GM23338 (cell line): ENCODE measurements around the gene RGS17. TPM values are rescaled to one million over a fixed set of nuclear protein-coding genes. Genes with fewer than 3 reads are reported as not detected.
"Not testable (repeated sequence)": the region's sequence is repeated elsewhere in the genome, so short reads cannot be mapped to it uniquely, and the experiment has no call there.

Experiments used
- ATAC-seq: fragments of 200-7000 bp; cut with Tn5 transposase; 3 replicates; pipeline ENCODE4 v1.9.1; 2020
- DNase-seq: peaks from one replicate; pipeline ENCODE4 v3.0.0-alpha.2; 2015; ENCODE audit warnings: low spot score
- H2AFZ ChIP-seq: fragments of 200-600 bp; sonication (generic); 2 replicates; pipeline ENCODE4 v1.8.0; 2016; ENCODE audit warnings: antibody characterized with exemption, mild to moderate bottlenecking, moderate library complexity
- H3F3A ChIP-seq: fragments of 200-600 bp; sonication (generic); replicated peaks from 2 replicates; pipeline ENCODE4 v1.8.0; 2017; ENCODE audit warnings: antibody characterized with exemption, mixed run types, low read depth
- H3K27ac ChIP-seq: fragments of 200-600 bp; sonication (generic); 2 replicates; pipeline ENCODE4 v1.6.1; 2016; ENCODE audit warnings: low read depth
- H3K27me3 ChIP-seq: fragments of 200-600 bp; sonication (generic); 2 replicates; pipeline ENCODE4 v1.8.0; 2016; ENCODE audit warnings: mild to moderate bottlenecking, mixed run types, moderate library complexity; ENCODE audit not compliant: insufficient read depth
- H3K36me3 ChIP-seq: fragments of 200-600 bp; sonication (generic); 2 replicates; pipeline ENCODE4 v1.8.0; 2016; ENCODE audit warnings: mild to moderate bottlenecking; ENCODE audit not compliant: insufficient read depth
- H3K4me1 ChIP-seq: fragments of 200-600 bp; sonication (generic); 2 replicates; pipeline ENCODE4 v1.8.0; 2016; ENCODE audit warnings: mild to moderate bottlenecking, moderate library complexity; ENCODE audit not compliant: insufficient read depth
- H3K4me2 ChIP-seq: fragments of 200-600 bp; sonication (generic); 2 replicates; pipeline ENCODE4 v1.7.1; 2017; ENCODE audit warnings: mixed run types
- H3K4me3 ChIP-seq: fragments of 200-600 bp; sonication (generic); 2 replicates; pipeline ENCODE4 v1.6.1; 2016; ENCODE audit warnings: mixed run types
- H3K79me2 ChIP-seq: fragments of 200-600 bp; sonication (generic); replicated peaks from 2 replicates; pipeline ENCODE4 v1.8.0; 2017; ENCODE audit warnings: mild to moderate bottlenecking; ENCODE audit not compliant: insufficient read depth
- H3K9me2 ChIP-seq: fragments of 200-600 bp; sonication (generic); 2 replicates; pipeline ENCODE4 v1.8.0; 2017; ENCODE audit not compliant: insufficient read depth
- H4K20me1 ChIP-seq: fragments of 200-600 bp; sonication (generic); replicated peaks from 2 replicates; pipeline ENCODE4 v1.8.0; 2017; ENCODE audit warnings: mild to moderate bottlenecking; ENCODE audit not compliant: insufficient read depth
- H3K27ac Mint-ChIP-seq: 2 replicates; pipeline ENCODE4 v1.8.0; 2020; ENCODE audit warnings: inconsistent platforms, mild to moderate bottlenecking, moderate library complexity, mixed read lengths
- H3K27me3 Mint-ChIP-seq: 3 replicates; pipeline ENCODE4 v1.8.0; 2022; ENCODE audit warnings: low read depth, mild to moderate bottlenecking, moderate library complexity, mixed read lengths, inconsistent platforms; ENCODE audit not compliant: insufficient read depth, poor library complexity
- H3K36me3 Mint-ChIP-seq: 3 replicates; pipeline ENCODE4 v1.8.0; 2021; ENCODE audit warnings: low read depth, mild to moderate bottlenecking, inconsistent platforms, moderate library complexity, mixed read lengths
- H3K4me1 Mint-ChIP-seq: 3 replicates; pipeline ENCODE4 v1.8.0; 2020; ENCODE audit warnings: mild to moderate bottlenecking, inconsistent platforms, mixed read lengths
- H3K4me3 Mint-ChIP-seq: 3 replicates; pipeline ENCODE4 v1.8.0; 2021; ENCODE audit warnings: moderate library complexity, mild to moderate bottlenecking, inconsistent platforms, mixed read lengths
- H3K9me3 Mint-ChIP-seq: 3 replicates; pipeline ENCODE4 v1.8.0; 2020; ENCODE audit warnings: moderate library complexity, mild to moderate bottlenecking, inconsistent platforms, mixed read lengths
- NANOG ChIP-seq: IDR thresholded peaks from 2 replicates; pipeline ENCODE4 v1.6.1; 2016; ENCODE audit warnings: antibody characterized with exemption, borderline replicate concordance
- STAT1 ChIP-seq: IDR thresholded peaks from one replicate; pipeline ENCODE4 v1.6.1; 2016; ENCODE audit warnings: antibody characterized with exemption; ENCODE audit not compliant: unreplicated experiment
- polyA plus RNA-seq: library from polyadenylated mRNA; unstranded; fragments of >200 nt; fragmentation: Nextera tagmentation; extraction: Ambion mirVana; gene quantifications from 2 replicates; pipeline ENCODE4 v1.2.1, GENCODE V29; 2016
- total RNA-seq: library from RNA; depleted of rRNA; stranded (reverse); fragments of >200 nt; shearing (Covaris generic); gene quantifications from 2 replicates; pipeline ENCODE4 v1.2.3, GENCODE V29; 2014
- TF ChIP-seq, protein P1 (sequence below): IDR thresholded peaks from 2 replicates; pipeline ENCODE4 v1.6.1; 2016; ENCODE audit warnings: antibody characterized with exemption
- TF ChIP-seq, protein P2 (sequence below): fragments of 250-450 bp; sonication (Bioruptor Pico); IDR thresholded peaks from 2 replicates; pipeline ENCODE4 v1.5.0; 2020; ENCODE audit warnings: mild to moderate bottlenecking, moderate library complexity

RGS17 gene
- total and polyA plus RNA-seq, 2 experiments from 2014 or later = 12.1 to 12.3 TPM

DNA sequence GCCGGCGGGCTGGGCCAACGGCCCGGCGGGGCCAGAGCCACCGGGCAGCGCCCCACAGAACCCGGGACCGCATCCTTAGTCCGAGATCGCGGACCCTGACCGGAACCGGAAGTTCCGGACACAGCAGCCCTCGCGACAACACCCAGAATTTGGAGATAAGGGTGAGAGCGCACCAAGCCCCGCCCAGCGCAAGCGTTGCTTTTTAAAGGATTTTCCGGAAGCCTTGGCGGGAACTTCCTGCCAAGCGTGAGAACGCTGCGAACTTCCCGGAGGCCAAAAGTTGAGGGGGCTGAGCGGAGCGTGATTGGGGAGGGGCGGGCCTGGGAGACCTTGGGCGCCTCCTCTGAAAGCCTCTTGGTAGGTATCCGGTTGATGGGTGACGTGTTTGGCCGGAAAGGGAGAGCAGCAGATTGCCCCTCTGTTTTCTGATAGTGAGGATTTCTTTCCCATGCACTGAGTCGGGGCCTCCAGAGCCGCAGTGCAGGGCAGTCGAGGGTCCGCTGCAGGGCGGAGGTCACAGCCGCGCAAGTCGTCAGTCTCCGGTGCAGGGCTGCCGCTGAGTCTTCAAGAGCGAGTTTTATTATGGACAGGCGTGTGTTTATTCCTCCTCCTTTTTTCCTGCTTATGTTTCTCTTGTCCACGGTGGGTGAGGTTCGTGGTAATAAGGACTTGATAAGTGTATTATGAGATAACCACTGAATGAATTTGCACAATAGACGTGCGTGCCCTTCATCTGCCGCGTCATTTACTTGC lies 128.3 kb downstream of the RGS17 start, which contains the start of gene MTRF1L (continued):
- TF ChIP-seq, protein P1, sequence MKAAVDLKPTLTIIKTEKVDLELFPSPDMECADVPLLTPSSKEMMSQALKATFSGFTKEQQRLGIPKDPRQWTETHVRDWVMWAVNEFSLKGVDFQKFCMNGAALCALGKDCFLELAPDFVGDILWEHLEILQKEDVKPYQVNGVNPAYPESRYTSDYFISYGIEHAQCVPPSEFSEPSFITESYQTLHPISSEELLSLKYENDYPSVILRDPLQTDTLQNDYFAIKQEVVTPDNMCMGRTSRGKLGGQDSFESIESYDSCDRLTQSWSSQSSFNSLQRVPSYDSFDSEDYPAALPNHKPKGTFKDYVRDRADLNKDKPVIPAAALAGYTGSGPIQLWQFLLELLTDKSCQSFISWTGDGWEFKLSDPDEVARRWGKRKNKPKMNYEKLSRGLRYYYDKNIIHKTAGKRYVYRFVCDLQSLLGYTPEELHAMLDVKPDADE = peak; percentile 66

DNA sequence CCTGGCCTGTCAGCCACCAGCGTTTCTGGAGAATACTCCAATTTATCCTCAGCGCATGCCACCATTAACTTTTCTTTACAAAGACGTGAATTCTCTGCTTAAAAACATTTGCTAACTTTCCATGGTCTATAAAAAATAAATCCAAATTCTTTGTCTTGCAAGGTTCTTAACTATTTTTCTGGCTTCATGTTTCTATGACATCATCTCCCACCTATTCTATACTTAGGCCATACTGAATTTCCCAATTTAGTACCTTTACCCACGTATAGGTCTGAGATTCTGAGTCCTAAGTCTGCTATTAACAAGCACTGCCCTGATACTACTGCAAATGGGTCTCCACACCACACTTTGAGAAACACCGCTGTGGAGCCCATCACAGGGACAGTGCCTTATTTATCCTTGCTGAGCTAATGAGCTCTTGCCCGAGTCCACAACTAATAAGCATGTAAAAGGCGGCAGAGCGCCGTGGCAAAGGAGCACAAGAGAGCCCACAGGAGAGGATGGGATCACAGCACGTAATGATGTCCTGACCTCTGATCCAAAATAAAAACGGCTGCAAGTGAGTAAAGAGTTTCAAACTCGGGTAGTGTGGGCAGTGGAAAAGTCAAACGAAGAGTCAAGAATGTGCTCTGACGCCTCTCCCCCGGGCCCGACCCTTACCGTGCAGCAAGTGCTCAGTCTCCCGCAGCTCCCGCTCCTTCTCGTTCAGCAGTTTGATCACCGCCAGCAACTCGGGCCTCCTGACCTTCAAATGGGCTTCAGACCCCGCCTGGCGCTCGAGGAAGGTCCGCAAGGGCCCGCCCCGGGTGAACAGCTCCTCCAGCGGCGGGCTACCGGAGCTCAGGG lies 129.1 kb downstream of the RGS17 start:
- peak overlapping the region; percentile 97 for H3K27ac Mint-ChIP-seq
- H3K27me3 Mint-ChIP-seq = no peaks in the 10 kb centered on the region
- H3K36me3 ChIP-seq = no peaks in the 10 kb centered on the region; the same call in 1 of the 2 replicates
- H3K27ac ChIP-seq = peak overlapping the region; percentile 89
- ATAC-seq (peak; percentile 55), DNase-seq (peak; percentile 42)
- H3K27me3 ChIP-seq = no peaks in the 10 kb centered on the region
- no peaks in the 10 kb centered on the region for H3K9me2 ChIP-seq
- peak overlapping the region; percentile 99 for H3K4me3 Mint-ChIP-seq
- TF ChIP-seq, protein P2, sequence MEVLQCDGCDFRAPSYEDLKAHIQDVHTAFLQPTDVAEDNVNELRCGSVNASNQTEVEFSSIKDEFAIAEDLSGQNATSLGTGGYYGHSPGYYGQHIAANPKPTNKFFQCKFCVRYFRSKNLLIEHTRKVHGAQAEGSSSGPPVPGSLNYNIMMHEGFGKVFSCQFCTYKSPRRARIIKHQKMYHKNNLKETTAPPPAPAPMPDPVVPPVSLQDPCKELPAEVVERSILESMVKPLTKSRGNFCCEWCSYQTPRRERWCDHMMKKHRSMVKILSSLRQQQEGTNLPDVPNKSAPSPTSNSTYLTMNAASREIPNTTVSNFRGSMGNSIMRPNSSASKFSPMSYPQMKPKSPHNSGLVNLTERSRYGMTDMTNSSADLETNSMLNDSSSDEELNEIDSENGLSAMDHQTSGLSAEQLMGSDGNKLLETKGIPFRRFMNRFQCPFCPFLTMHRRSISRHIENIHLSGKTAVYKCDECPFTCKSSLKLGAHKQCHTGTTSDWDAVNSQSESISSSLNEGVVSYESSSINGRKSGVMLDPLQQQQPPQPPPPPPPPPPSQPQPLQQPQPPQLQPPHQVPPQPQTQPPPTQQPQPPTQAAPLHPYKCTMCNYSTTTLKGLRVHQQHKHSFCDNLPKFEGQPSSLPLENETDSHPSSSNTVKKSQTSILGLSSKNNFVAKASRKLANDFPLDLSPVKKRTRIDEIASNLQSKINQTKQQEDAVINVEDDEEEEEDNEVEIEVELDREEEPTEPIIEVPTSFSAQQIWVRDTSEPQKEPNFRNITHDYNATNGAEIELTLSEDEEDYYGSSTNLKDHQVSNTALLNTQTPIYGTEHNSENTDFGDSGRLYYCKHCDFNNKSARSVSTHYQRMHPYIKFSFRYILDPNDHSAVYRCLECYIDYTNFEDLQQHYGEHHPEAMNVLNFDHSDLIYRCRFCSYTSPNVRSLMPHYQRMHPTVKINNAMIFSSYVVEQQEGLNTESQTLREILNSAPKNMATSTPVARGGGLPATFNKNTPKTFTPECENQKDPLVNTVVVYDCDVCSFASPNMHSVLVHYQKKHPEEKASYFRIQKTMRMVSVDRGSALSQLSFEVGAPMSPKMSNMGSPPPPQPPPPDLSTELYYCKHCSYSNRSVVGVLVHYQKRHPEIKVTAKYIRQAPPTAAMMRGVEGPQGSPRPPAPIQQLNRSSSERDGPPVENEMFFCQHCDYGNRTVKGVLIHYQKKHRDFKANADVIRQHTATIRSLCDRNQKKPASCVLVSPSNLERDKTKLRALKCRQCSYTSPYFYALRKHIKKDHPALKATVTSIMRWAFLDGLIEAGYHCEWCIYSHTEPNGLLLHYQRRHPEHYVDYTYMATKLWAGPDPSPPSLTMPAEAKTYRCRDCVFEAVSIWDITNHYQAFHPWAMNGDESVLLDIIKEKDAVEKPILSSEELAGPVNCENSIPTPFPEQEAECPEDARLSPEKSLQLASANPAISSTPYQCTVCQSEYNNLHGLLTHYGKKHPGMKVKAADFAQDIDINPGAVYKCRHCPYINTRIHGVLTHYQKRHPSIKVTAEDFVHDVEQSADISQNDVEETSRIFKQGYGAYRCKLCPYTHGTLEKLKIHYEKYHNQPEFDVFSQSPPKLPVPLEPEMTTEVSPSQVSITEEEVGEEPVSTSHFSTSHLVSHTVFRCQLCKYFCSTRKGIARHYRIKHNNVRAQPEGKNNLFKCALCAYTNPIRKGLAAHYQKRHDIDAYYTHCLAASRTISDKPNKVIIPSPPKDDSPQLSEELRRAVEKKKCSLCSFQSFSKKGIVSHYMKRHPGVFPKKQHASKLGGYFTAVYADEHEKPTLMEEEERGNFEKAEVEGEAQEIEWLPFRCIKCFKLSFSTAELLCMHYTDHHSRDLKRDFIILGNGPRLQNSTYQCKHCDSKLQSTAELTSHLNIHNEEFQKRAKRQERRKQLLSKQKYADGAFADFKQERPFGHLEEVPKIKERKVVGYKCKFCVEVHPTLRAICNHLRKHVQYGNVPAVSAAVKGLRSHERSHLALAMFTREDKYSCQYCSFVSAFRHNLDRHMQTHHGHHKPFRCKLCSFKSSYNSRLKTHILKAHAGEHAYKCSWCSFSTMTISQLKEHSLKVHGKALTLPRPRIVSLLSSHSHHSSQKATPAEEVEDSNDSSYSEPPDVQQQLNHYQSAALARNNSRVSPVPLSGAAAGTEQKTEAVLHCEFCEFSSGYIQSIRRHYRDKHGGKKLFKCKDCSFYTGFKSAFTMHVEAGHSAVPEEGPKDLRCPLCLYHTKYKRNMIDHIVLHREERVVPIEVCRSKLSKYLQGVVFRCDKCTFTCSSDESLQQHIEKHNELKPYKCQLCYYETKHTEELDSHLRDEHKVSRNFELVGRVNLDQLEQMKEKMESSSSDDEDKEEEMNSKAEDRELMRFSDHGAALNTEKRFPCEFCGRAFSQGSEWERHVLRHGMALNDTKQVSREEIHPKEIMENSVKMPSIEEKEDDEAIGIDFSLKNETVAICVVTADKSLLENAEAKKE (CRISPR knock-in tag) = no peak
- TF ChIP-seq NANOG (no peak), STAT1 (no peak)
- TF ChIP-seq, protein P1 = no peak
- peaks cover 58% of the 10 kb centered on the region for H3K79me2 ChIP-seq
- peaks cover 10% of the 10 kb centered on the region for H3K4me1 ChIP-seq
- H3F3A ChIP-seq = no peaks in the 10 kb centered on the region
- H2AFZ ChIP-seq = no peak overlapping the region
- H4K20me1 ChIP-seq = peaks cover 34% of the 10 kb centered on the region
- H3K36me3 Mint-ChIP-seq = peaks cover 10% of the 10 kb centered on the region; the same call in 2 of the 3 replicates
- H3K4me1 Mint-ChIP-seq = peaks cover 19% of the 10 kb centered on the region
- H3K4me3 ChIP-seq = peak overlapping the region; percentile 93
- H3K4me2 ChIP-seq = peak overlapping the region; percentile 92
- H3K9me3 Mint-ChIP-seq = no peaks in the 10 kb centered on the region

DNA sequence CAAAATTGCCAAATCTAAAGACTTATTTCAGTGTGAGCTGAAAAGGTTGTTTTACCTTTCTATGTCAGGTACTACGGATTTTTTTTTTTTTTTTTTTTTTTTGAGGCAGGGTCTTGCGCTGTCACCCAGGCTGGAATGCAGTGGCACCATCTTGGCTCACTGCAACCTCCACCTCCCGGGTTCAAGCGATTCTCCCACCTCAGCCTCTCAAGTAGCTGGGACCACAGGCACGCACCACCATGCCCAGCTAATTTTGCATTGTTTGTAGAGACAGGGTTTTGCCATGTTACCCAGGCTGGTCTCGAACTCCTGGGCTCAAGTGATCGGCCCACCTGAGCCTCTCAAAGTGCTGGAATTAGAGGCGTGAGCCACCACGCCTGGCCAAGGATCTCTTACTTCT lies 130.3 kb downstream of the RGS17 start:
- Mint-ChIP-seq H3K4me1 (peaks cover 19% of the 10 kb centered on the region), H3K4me3 (peak overlapping the region; percentile 99), H3K36me3 (peaks cover 14% of the 10 kb centered on the region; the same call in 2 of the 3 replicates)
- not testable (repeated sequence) for H3K4me1 ChIP-seq, DNase-seq, H3K27ac Mint-ChIP-seq, H3K27me3 Mint-ChIP-seq, H3F3A ChIP-seq, H3K9me3 Mint-ChIP-seq, H3K9me2 ChIP-seq, H3K27me3 ChIP-seq, H3K27ac ChIP-seq, ATAC-seq, H2AFZ ChIP-seq, H3K36me3 ChIP-seq
- Histone ChIP-seq H4K20me1 (peaks cover 45% of the 10 kb centered on the region), H3K4me2 (peak overlapping the region; percentile 92), H3K4me3 (peak overlapping the region; percentile 93), H3K79me2 (peaks cover 70% of the 10 kb centered on the region)
